ENCODE measurements around the gene AGAP1. TPM values are rescaled to one million over a fixed set of nuclear protein-coding genes. Genes with fewer than 3 reads are reported as not detected.

Gene AGAP1
- polyA plus RNA-seq, 1 experiment: 12.4 TPM

DNA sequence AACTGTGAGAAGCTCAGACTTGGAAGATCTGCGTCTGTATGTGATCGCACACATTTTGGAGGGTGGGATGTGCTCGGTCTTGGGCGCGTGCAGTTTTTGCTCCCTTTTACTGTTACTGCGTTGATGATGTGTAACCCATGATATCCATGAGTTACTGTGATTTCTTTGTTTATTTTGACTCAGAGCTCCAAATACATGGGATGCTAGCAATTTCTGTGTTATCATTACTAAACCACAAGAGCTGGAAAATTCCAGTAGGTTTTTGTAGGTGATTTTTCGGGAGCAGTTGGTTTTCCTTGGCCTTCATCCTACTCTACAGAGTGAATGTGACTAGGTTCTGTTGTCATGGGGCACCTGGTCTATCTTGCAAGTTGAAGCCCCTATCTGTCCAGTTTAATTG is 124.2 kb downstream of the AGAP1 start:
- ChIA-PET POLR2A (interaction anchor here (0.6 to 1.2 kb wide), 5 partner anchors 8 to 380 kb away, joined by 3 to 4 read pairs (median 3); no protein-coding TSS in a partner anchor), CTCF (interaction anchor here (0.9 to 4.3 kb wide), 4 partner anchors 21 to 501 kb away, joined by 3 to 18 read pairs (median 10); no protein-coding TSS in a partner anchor)
- peak; percentile 58 for DNase-seq (ENCODE audit: low read depth, low spot score)
- Histone ChIP-seq H3K9me3 (ENCODE audit: control insufficient read depth, insufficient read depth, low read length) (no peaks in the 10 kb centered on the region), H3K4me3 (ENCODE audit: low read depth, low read length) (no peak overlapping the region), H3K27me3 (ENCODE audit: control insufficient read depth, insufficient read depth, low read length) (peaks cover 5% of the 10 kb centered on the region), H3K27ac (ENCODE audit: low read depth, low read length) (peak overlapping the region; percentile 77)
- TF ChIP-seq, protein P1, sequence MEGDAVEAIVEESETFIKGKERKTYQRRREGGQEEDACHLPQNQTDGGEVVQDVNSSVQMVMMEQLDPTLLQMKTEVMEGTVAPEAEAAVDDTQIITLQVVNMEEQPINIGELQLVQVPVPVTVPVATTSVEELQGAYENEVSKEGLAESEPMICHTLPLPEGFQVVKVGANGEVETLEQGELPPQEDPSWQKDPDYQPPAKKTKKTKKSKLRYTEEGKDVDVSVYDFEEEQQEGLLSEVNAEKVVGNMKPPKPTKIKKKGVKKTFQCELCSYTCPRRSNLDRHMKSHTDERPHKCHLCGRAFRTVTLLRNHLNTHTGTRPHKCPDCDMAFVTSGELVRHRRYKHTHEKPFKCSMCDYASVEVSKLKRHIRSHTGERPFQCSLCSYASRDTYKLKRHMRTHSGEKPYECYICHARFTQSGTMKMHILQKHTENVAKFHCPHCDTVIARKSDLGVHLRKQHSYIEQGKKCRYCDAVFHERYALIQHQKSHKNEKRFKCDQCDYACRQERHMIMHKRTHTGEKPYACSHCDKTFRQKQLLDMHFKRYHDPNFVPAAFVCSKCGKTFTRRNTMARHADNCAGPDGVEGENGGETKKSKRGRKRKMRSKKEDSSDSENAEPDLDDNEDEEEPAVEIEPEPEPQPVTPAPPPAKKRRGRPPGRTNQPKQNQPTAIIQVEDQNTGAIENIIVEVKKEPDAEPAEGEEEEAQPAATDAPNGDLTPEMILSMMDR (IDR thresholded peaks at IDR 0.05; ENCODE audit: low read depth, low read length): no peak

GRCh38 chr2:235619544-235619943 is 125.7 kb downstream of the AGAP1 start:
- Histone ChIP-seq H3K27me3 (ENCODE audit: control insufficient read depth, insufficient read depth, low read length) (peaks cover 5% of the 10 kb centered on the region), H3K9me3 (ENCODE audit: control insufficient read depth, insufficient read depth, low read length) (no peaks in the 10 kb centered on the region), H3K27ac (ENCODE audit: low read depth, low read length) (no peak overlapping the region), H3K4me3 (ENCODE audit: low read depth, low read length) (no peak overlapping the region)
- TF ChIP-seq, protein P1 (IDR thresholded peaks at IDR 0.05; ENCODE audit: low read depth, low read length): no peak
- DNase-seq (ENCODE audit: low read depth, low spot score): no peak
- ChIA-PET POLR2A (no interaction called here), CTCF (interaction anchor here (4.3 kb wide), 1 partner anchor 24 kb away, joined by 15 read pairs; no protein-coding TSS in a partner anchor)

DNA sequence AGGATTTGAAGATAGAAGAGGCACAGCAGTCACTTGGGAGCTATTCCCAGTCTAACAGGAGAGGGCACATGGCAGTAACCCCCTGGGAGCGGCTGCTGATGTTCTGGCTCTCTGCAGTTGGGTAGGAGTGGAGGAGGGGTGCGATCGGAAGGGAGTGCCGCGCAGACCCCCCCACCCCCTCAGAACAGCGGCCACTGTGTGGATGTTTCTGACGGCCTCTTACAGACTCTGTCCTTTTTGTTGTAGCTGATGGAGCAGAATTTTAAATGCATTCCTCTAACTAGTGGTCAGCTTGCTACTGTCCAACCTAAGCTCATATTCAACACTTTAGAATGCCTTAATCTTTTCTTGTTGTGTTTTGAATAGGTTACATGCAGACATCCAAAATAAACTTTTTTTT is 127.9 kb downstream of the AGAP1 start:
- TF ChIP-seq, protein P1 (IDR thresholded peaks at IDR 0.05; ENCODE audit: low read depth, low read length): no peak
- peaks cover 5% of the 10 kb centered on the region for H3K27me3 ChIP-seq (ENCODE audit: control insufficient read depth, insufficient read depth, low read length)
- no peak overlapping the region for H3K4me3 ChIP-seq (ENCODE audit: low read depth, low read length)
- H3K27ac ChIP-seq (ENCODE audit: low read depth, low read length): no peak overlapping the region
- no peaks in the 10 kb centered on the region for H3K9me3 ChIP-seq (ENCODE audit: control insufficient read depth, insufficient read depth, low read length)
- POLR2A ChIA-PET: no interaction called here
- no peak for DNase-seq (ENCODE audit: low read depth, low spot score)
- CTCF ChIA-PET: interaction anchor here (0.7 to 4.3 kb wide), 4 partner anchors 20 to 125 kb away, joined by 3 to 15 read pairs (median 4); no protein-coding TSS in a partner anchor

DNA sequence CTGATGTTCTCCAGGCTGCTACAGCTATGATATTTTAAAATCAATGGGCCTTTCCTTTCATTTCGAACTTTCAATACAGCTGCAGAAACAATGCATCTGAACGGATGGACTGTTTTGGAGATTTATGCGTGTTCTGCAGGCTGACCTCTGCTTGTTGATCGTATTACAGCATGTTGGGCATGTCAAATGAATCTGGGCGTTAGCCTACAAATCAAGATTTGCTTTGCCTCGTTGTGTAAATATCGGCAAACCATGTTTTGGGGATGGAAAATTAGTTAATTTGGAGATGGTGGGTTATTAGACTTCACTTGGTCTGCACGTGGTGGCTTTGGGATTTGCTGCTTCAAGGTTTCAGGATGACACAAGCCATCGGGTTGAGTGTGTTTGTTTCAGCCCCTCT is 129.3 kb downstream of the AGAP1 start:
- no peaks in the 10 kb centered on the region for H3K9me3 ChIP-seq (ENCODE audit: control insufficient read depth, insufficient read depth, low read length)
- ChIA-PET CTCF (no interaction called here), POLR2A (interaction anchor here (0.6 kb wide), 1 partner anchor 58 kb away, joined by 4 read pairs; no protein-coding TSS in a partner anchor)
- no peak overlapping the region for H3K27ac ChIP-seq (ENCODE audit: low read depth, low read length)
- no peak for DNase-seq (ENCODE audit: low read depth, low spot score)
- no peak overlapping the region for H3K4me3 ChIP-seq (ENCODE audit: low read depth, low read length)
- peaks cover 5% of the 10 kb centered on the region for H3K27me3 ChIP-seq (ENCODE audit: control insufficient read depth, insufficient read depth, low read length)
- TF ChIP-seq, protein P1 (IDR thresholded peaks at IDR 0.05; ENCODE audit: low read depth, low read length): no peak

DNA sequence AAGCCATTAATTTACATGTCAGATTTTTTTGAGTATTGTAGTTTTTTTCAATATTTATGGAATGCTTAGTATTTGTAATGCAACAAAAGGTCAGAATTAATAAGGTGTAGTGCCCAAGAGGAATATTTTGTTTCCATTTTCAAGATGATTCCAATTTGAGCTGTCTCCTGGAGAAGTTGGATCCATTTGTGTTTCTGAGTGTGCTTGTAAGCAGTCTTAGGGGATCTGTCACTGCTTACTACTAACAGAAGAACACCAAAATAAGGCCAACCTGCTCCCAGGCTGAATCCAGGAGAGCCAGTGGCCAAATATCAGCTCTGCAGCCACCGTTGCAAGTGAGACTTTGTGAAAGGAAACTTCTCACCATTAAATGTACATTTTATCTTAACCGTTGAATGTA is 129.9 kb downstream of the AGAP1 start:
- H3K27me3 ChIP-seq (ENCODE audit: control insufficient read depth, insufficient read depth, low read length): peaks cover 5% of the 10 kb centered on the region
- no peak overlapping the region for H3K27ac ChIP-seq (ENCODE audit: low read depth, low read length)
- H3K9me3 ChIP-seq (ENCODE audit: control insufficient read depth, insufficient read depth, low read length): no peaks in the 10 kb centered on the region
- no peak for DNase-seq (ENCODE audit: low read depth, low spot score)
- TF ChIP-seq, protein P1 (IDR thresholded peaks at IDR 0.05; ENCODE audit: low read depth, low read length): no peak
- POLR2A ChIA-PET: no interaction called here
- no peak overlapping the region for H3K4me3 ChIP-seq (ENCODE audit: low read depth, low read length)
- CTCF ChIA-PET: no interaction called here

Data from AG04450 (cell line).